HUES64 (cell line): ENCODE measurements around the gene CACFD1.
"Not testable (repeated sequence)": the region's sequence is repeated elsewhere in the genome, so short reads cannot be mapped to it uniquely, and the experiment has no call there.

ENCODE experiments used
- H3K27ac ChIP-seq: 2 replicates; pipeline ENCODE4 v1.7.0; 2013; ENCODE audit warnings: low read depth, low read length, inconsistent platforms
- H3K27me3 ChIP-seq: 2 replicates; pipeline ENCODE4 v1.6.1; 2013; ENCODE audit warnings: mild to moderate bottlenecking, low read length; ENCODE audit not compliant: insufficient read depth
- H3K36me3 ChIP-seq: 2 replicates; pipeline ENCODE4 v1.6.1; 2013; ENCODE audit warnings: mild to moderate bottlenecking, low read length; ENCODE audit not compliant: insufficient read depth
- H3K4me1 ChIP-seq: 2 replicates; pipeline ENCODE4 v1.6.1; 2013; ENCODE audit warnings: mild to moderate bottlenecking, low read length, moderate library complexity; ENCODE audit not compliant: insufficient read depth
- H3K4me3 ChIP-seq: 2 replicates; pipeline ENCODE4 v1.5.1; 2013; ENCODE audit warnings: mild to moderate bottlenecking, low read length, moderate library complexity
- H3K9ac ChIP-seq: 2 replicates; pipeline ENCODE4 v1.6.1; 2013; ENCODE audit warnings: mild to moderate bottlenecking, low read depth, low read length
- H3K9me3 ChIP-seq: 2 replicates; pipeline ENCODE4 v1.6.1; 2013; ENCODE audit warnings: low read depth, low read length; ENCODE audit not compliant: insufficient read depth
- WGBS: fragments of 150-250, 120-280 bp; methylation state at CpG from one replicate; pipeline ENCODE4 v1.1.7; 2013; ENCODE audit warnings: missing lambda C conversion rate; 5-methylcytosine and 5-hydroxymethylcytosine counted together

The CACFD1 gene

DNA sequence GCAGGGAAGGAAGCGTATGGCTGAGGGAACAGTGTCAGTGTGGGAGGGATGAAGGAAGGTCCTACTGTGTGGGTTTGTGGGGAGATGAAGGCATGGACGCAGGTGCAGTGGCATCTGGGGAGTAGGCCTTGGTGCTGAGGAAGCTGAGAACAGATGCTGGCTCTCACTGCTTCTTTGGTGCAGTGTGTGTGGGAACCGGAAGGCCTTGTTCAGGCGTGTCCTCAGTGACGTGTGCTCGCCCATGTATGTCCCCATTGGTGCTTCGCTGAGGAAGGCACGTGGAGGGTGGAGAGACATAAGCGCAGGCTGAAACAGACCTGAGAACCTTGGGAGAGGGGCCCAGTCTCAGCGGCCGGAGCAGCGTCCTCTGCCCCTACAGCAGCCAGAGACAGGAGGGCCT, 18.9 kb upstream of the CACFD1 start:
- no peaks in the 10 kb centered on the region for H3K4me1 ChIP-seq
- H3K9ac ChIP-seq = no peak overlapping the region
- H3K9me3 ChIP-seq = no peaks in the 10 kb centered on the region
- no peak overlapping the region for H3K27ac ChIP-seq
- H3K27me3 ChIP-seq = no peaks in the 10 kb centered on the region
- 93% methylated on average over 12 of the region's 12 CpGs for WGBS
- H3K4me3 ChIP-seq = no peak overlapping the region
- no peaks in the 10 kb centered on the region for H3K36me3 ChIP-seq

DNA sequence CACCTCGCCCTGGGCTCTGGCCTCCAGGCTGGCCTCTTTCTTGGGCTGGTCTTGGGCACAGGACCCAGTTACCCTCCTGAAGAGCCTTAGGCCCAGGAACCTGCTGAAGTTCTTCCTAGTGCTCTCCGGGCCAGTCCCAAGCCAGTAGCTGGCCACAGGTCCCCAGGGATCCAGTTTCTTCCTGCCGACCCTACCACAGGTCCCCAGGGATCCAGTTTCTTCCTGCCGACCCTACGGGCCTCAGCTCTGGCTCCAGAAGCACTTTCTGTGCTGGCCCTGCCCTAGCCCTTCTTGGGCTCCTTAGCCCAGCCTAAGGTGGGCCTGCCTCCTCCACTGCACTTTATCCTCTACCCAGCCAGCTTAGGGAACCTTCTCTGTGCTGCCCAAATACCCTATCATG, 18.2 kb upstream of the CACFD1 start:
- Histone ChIP-seq H3K36me3 (no peaks in the 10 kb centered on the region), H3K27me3 (no peaks in the 10 kb centered on the region), H3K9ac (no peak overlapping the region), H3K27ac (no peak overlapping the region), H3K4me1 (no peaks in the 10 kb centered on the region), H3K4me3 (no peak overlapping the region), H3K9me3 (no peaks in the 10 kb centered on the region)
- WGBS = 87% methylated on average over 5 of the region's 5 CpGs

DNA sequence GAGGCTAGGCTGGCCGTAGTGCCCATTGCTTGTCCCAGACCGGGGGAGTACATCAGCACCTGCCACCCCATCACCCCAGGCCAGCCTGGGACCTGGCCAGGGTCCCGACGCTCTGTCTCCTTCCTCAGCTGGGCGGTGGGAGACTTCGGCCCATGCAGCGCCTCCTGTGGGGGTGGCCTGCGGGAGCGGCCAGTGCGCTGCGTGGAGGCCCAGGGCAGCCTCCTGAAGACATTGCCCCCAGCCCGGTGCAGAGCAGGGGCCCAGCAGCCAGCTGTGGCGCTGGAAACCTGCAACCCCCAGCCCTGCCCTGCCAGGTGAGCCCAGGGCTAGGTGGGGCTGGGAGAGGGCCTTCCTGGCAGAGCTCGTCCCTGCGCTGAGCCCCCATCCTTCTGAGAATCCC, 16.5 kb upstream of the CACFD1 start:
- H3K27ac ChIP-seq = no peak overlapping the region
- 93% methylated on average over 15 of the region's 15 CpGs for WGBS
- H3K4me1 ChIP-seq = no peaks in the 10 kb centered on the region
- no peaks in the 10 kb centered on the region for H3K27me3 ChIP-seq
- no peaks in the 10 kb centered on the region for H3K36me3 ChIP-seq
- H3K9ac ChIP-seq = no peak overlapping the region
- no peaks in the 10 kb centered on the region for H3K9me3 ChIP-seq
- no peak overlapping the region for H3K4me3 ChIP-seq

DNA sequence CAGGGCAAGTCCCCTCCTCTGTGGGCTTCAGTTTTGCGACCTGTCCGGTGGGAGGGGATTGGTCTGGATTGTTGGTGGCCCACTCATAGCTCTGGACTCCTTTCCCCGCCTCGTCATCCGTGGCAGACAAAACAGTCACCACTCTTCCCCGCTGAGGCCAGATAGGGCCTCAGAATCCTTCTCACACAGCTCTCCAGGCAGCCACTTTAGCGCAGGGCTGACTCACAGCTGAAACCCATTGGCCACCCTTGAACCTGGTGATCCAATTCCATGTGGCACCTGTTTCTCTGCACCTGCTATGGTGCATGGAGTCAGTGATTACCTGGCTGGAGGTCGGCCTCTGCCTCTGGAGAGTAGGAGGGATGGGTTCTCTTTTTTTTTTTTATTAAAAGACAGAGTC, 15.8 kb upstream of the CACFD1 start:
- Histone ChIP-seq H3K4me3 (no peak overlapping the region), H3K27ac (no peak overlapping the region), H3K27me3 (no peaks in the 10 kb centered on the region), H3K36me3 (no peaks in the 10 kb centered on the region), H3K9me3 (no peaks in the 10 kb centered on the region), H3K9ac (no peak overlapping the region), H3K4me1 (no peaks in the 10 kb centered on the region)
- 86% methylated on average over 8 of the region's 8 CpGs for WGBS

DNA sequence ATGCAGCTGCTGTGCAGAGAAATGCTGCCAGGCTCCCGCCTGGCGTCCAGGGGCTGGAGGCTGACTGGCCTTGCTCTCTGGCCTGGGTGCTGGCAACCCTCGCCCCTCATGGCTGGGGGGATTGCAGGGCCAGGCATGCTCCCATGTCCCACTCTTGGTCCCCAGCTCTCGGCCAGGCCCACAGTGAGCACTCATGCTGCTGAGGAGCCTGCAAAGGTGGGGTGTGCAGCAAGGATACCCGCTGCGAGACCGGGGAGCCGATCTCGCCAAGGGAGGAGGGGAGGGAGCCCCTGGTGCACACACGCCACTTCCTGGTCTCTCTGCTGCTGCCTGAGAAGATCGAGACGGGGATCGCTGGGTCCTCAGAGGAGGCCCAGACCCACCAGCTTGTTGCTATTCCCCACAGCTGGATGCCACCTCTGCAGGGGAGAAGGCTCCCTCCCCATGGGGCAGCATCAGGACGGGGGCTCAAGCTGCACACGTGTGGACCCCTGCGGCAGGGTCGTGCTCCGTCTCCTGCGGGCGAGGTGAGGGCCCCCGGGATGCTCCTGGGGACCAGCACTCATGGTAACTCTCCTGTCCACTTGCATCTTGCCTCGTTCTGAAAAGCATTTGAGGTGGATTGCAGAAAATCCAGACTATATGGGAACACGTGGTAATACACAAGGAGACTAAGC, 14.3 kb upstream of the CACFD1 start:
- H3K9me3 ChIP-seq = no peaks in the 10 kb centered on the region
- 85% methylated on average over 23 of the region's 23 CpGs for WGBS
- no peaks in the 10 kb centered on the region for H3K36me3 ChIP-seq
- no peak overlapping the region for H3K4me3 ChIP-seq
- H3K9ac ChIP-seq = no peak overlapping the region
- no peaks in the 10 kb centered on the region for H3K27me3 ChIP-seq
- H3K4me1 ChIP-seq = no peaks in the 10 kb centered on the region
- no peak overlapping the region for H3K27ac ChIP-seq

DNA sequence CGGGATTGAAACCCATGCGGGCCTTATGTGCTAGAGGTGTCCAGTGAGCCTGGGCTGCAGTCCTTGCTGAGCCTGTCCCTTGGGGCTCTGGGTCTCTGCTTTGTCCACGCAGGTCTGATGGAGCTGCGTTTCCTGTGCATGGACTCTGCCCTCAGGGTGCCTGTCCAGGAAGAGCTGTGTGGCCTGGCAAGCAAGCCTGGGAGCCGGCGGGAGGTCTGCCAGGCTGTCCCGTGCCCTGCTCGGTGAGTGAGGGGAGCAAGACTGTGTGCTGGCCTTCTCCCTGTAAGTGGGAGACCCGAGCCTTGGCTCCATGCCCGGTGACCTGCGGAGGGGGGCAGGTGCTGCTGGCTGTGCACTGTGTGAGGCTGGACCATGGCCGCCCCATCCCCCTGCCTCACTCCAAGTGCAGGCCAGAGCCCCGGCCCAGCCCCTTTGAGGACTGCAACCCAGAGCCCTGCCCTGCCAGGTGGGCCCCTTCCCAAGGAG, 11.2 kb upstream of the CACFD1 start:
- H3K4me3 ChIP-seq = no peak overlapping the region
- WGBS = 88% methylated on average over 13 of the region's 13 CpGs
- no peaks in the 10 kb centered on the region for H3K4me1 ChIP-seq
- no peak overlapping the region for H3K9ac ChIP-seq
- no peaks in the 10 kb centered on the region for H3K27me3 ChIP-seq
- H3K27ac ChIP-seq = no peak overlapping the region
- no peaks in the 10 kb centered on the region for H3K9me3 ChIP-seq
- no peaks in the 10 kb centered on the region for H3K36me3 ChIP-seq

DNA sequence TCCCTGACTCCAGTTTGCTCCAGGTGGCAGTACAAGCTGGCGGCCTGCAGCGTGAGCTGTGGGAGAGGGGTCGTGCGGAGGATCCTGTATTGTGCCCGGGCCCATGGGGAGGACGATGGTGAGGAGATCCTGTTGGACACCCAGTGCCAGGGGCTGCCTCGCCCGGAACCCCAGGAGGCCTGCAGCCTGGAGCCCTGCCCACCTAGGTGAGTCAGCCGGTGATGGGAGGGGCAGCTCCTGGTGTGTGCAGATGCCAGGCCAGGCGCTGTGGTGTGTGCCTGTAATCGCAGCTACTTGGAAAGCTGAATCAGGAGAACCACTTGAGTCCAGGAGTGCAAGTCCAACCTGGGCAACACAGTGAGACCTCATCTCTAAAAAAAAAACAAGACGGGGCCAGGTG, 10.0 kb upstream of the CACFD1 start:
- no peaks in the 10 kb centered on the region for H3K36me3 ChIP-seq
- H3K9me3 ChIP-seq = no peaks in the 10 kb centered on the region
- no peaks in the 10 kb centered on the region for H3K27me3 ChIP-seq
- H3K4me3 ChIP-seq = no peak overlapping the region
- no peak overlapping the region for H3K27ac ChIP-seq
- WGBS = 90% methylated on average over 12 of the region's 12 CpGs
- no peaks in the 10 kb centered on the region for H3K4me1 ChIP-seq
- H3K9ac ChIP-seq = no peak overlapping the region

DNA sequence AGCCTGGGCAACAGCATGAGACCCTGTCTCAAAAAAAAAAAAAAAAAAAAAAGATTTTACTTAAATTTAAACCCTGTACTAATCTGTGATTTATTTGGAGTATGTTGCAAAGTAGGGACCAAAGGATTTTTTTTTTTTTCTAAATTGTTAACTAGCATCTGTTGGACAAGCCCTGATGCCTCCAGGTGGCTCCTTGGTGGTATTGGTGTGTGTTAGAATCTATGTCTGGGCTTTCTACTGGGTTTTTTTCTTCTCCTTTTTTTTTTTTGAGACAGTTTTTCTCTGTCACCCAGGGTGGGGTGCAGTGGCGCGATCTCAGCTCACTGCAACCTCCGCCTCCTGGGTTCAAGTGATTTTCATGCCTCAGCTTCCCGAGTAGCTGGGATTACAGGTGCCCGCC, 7.9 kb upstream of the CACFD1 start:
- H3K27ac ChIP-seq, H3K27me3 ChIP-seq, H3K9ac ChIP-seq, H3K4me3 ChIP-seq, H3K4me1 ChIP-seq, H3K36me3 ChIP-seq, H3K9me3 ChIP-seq: not testable (repeated sequence)
- 95% methylated on average over 5 of the region's 5 CpGs for WGBS

DNA sequence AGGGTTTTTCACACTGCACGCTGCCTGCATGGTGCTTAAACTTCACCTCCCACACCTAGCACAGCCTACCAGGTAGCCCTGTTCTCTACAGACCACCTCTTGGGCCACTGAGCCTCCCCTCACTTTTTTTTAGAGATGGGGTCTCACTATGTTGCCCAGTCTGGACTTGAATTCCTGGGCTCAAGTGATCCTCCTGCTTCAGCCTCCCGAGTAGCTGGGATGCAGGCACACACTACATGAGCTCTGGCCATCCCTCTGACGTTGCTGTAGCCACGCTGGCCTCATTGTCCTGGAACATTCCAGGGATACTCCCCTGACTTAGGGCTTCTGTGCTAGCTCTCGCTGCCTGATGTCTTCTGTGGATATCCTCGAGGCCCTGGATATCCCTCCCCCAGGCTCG, 7.2 kb upstream of the CACFD1 start:
- H3K9me3 ChIP-seq = no peaks in the 10 kb centered on the region
- H3K4me1 ChIP-seq = no peaks in the 10 kb centered on the region
- no peaks in the 10 kb centered on the region for H3K36me3 ChIP-seq
- no peaks in the 10 kb centered on the region for H3K27me3 ChIP-seq
- no peak overlapping the region for H3K9ac ChIP-seq
- 90% methylated on average over 7 of the region's 7 CpGs for WGBS
- no peak overlapping the region for H3K4me3 ChIP-seq
- H3K27ac ChIP-seq = no peak overlapping the region

DNA sequence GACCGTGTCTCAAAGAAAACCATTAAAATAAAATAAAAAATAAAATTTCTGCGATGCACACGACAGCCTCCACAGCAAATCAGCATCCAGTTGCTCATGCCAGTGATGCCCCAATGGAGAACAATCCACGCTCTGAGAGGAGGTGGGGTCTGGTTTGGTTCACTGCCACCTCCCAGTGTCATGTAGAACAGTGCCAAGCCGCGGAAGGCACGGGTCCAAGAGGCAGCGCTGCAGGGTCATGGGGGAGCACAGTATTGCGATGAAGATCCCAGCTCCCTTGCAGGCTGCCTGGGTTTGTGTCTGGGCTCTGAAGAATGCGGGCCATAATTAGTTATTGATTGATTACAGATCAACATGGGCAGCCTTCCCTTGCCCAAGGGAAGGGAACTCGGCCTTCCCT, 6.1 kb upstream of the CACFD1 start:
- 93% methylated on average over 11 of the region's 11 CpGs for WGBS
- 0 out of 2 replicates have a peak, but pooled peaks cover 2% of the 10 kb centered on the region for H3K27me3 ChIP-seq
- H3K4me3 ChIP-seq = no peak overlapping the region
- H3K27ac ChIP-seq = no peak overlapping the region
- no peak overlapping the region for H3K9ac ChIP-seq
- H3K9me3 ChIP-seq = no peaks in the 10 kb centered on the region
- H3K36me3 ChIP-seq = no peaks in the 10 kb centered on the region
- 0 out of 2 replicates have a peak, but pooled peaks cover 1% of the 10 kb centered on the region for H3K4me1 ChIP-seq

DNA sequence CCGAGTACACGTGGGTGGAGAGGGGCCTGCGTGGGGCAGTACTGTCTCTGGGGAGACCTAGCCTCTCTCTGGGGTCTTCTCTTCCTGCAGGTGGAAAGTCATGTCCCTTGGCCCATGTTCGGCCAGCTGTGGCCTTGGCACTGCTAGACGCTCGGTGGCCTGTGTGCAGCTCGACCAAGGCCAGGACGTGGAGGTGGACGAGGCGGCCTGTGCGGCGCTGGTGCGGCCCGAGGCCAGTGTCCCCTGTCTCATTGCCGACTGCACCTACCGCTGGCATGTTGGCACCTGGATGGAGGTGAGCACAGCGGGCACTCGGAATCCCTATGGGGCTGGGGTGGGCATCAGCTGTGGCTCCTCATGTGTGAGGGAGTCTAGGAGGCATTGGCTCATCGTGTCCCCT, 5.5 kb upstream of the CACFD1 start:
- peaks cover 7% of the 10 kb centered on the region; the same call in 1 of the 2 replicates for H3K4me1 ChIP-seq
- no peaks in the 10 kb centered on the region for H3K9me3 ChIP-seq
- no peak overlapping the region for H3K4me3 ChIP-seq
- H3K9ac ChIP-seq = no peak overlapping the region
- WGBS = 92% methylated on average over 19 of the region's 19 CpGs
- H3K27ac ChIP-seq = no peak overlapping the region
- H3K36me3 ChIP-seq = no peaks in the 10 kb centered on the region
- 0 out of 2 replicates have a peak, but pooled peaks cover 2% of the 10 kb centered on the region for H3K27me3 ChIP-seq
